WERI-Rb-1 (cell line): ENCODE data around the gene COBL.

Source experiments
- DNase-seq: peaks from one replicate; pipeline ENCODE4 v3.0.0-alpha.2; 2020
- H3K27ac ChIP-seq: fragments of 250-450 bp; sonication (Bioruptor Pico); 2 replicates; pipeline ENCODE4 v1.5.1; 2020; ENCODE audit warnings: mild to moderate bottlenecking, moderate library complexity
- H3K27me3 ChIP-seq: fragments of 250-450 bp; sonication (Bioruptor Pico); 2 replicates; pipeline ENCODE4 v1.5.1; 2021; ENCODE audit warnings: mild to moderate bottlenecking, low read depth, moderate library complexity; ENCODE audit not compliant: insufficient read depth, severe bottlenecking
- H3K36me3 ChIP-seq: fragments of 250-450 bp; sonication (Bioruptor Pico); 2 replicates; pipeline ENCODE4 v1.5.1; 2020; ENCODE audit warnings: mild to moderate bottlenecking, moderate library complexity
- H3K4me3 ChIP-seq: 2 replicates; pipeline ENCODE4 v1.5.1; 2011; ENCODE audit warnings: low read depth, mild to moderate bottlenecking, control low read depth, low read length
- H3K9me3 ChIP-seq: fragments of 250-450 bp; sonication (Bioruptor Pico); 2 replicates; pipeline ENCODE4 v1.5.1; 2021; ENCODE audit warnings: mild to moderate bottlenecking, moderate library complexity; ENCODE audit not compliant: severe bottlenecking
- TF ChIP-seq, protein P1 (sequence below): IDR thresholded peaks from 2 replicates; pipeline ENCODE4 v1.5.1; 2011; ENCODE audit warnings: low read depth, mild to moderate bottlenecking, control low read depth, inconsistent platforms, low read length

Gene COBL

GRCh38 chr7:51069411-51070083 lies 247.1 kb downstream of the COBL start:
- Histone ChIP-seq H3K4me3 (no peak overlapping the region), H3K27me3 (no peaks in the 10 kb centered on the region), H3K9me3 (no peaks in the 10 kb centered on the region), H3K27ac (no peak overlapping the region), H3K36me3 (peaks cover 12% of the 10 kb centered on the region)
- TF ChIP-seq, protein P1, sequence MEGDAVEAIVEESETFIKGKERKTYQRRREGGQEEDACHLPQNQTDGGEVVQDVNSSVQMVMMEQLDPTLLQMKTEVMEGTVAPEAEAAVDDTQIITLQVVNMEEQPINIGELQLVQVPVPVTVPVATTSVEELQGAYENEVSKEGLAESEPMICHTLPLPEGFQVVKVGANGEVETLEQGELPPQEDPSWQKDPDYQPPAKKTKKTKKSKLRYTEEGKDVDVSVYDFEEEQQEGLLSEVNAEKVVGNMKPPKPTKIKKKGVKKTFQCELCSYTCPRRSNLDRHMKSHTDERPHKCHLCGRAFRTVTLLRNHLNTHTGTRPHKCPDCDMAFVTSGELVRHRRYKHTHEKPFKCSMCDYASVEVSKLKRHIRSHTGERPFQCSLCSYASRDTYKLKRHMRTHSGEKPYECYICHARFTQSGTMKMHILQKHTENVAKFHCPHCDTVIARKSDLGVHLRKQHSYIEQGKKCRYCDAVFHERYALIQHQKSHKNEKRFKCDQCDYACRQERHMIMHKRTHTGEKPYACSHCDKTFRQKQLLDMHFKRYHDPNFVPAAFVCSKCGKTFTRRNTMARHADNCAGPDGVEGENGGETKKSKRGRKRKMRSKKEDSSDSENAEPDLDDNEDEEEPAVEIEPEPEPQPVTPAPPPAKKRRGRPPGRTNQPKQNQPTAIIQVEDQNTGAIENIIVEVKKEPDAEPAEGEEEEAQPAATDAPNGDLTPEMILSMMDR, result no peak
- DNase-seq, result no peak

- no peaks in the 10 kb centered on the region for H3K9me3 ChIP-seq
- no peak for DNase-seq
- peaks cover 14% of the 10 kb centered on the region for H3K36me3 ChIP-seq
These were observed 248.2 kb downstream of the COBL start for GRCh38 chr7:51068401-51068800.

DNA sequence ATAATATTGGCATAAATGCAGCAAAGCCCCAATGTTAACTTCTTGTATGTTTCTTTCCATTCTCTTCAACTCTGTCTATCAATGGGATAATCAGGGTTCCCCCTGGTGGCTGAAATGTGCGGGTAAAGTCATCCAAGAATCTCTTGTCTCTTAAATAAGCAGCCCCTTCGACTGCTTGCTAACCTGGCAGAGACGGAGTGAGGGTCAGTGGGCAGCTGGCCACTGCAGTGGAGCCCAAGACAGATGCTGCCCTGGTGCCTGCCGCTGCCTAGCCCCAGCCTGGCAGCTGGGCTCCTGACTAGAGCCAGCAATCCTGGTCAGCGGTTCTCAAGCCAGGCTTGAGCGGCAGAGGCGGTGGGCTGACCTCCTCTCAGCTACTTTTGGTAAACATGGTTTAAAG lies 248.9 kb downstream of the COBL start:
- Histone ChIP-seq H3K27me3 (no peaks in the 10 kb centered on the region), H3K27ac (no peak overlapping the region), H3K36me3 (peaks cover 14% of the 10 kb centered on the region), H3K4me3 (no peak overlapping the region), H3K9me3 (no peaks in the 10 kb centered on the region)
- DNase-seq, result peak; percentile 57
- TF ChIP-seq, protein P1, result peak; percentile 70

More at GRCh38 chr7:51068401-51068800, 248.2 kb downstream of the COBL start:
- H3K4me3 ChIP-seq, result no peak overlapping the region
- TF ChIP-seq, protein P1, result no peak
- H3K27ac ChIP-seq, result no peak overlapping the region
- H3K27me3 ChIP-seq, result no peaks in the 10 kb centered on the region

GRCh38 chr7:51067258-51067657 lies 249.4 kb downstream of the COBL start:
- no peak for DNase-seq
- TF ChIP-seq, protein P1, result no peak
- H3K27ac ChIP-seq, result no peak overlapping the region
- no peak overlapping the region for H3K4me3 ChIP-seq
- no peaks in the 10 kb centered on the region for H3K27me3 ChIP-seq
- peaks cover 18% of the 10 kb centered on the region for H3K36me3 ChIP-seq
- H3K9me3 ChIP-seq, result no peaks in the 10 kb centered on the region

GRCh38 chr7:51066405-51066882 lies 250.2 kb downstream of the COBL start:
- Histone ChIP-seq H3K27ac (no peak overlapping the region), H3K36me3 (peaks cover 21% of the 10 kb centered on the region), H3K4me3 (no peak overlapping the region), H3K9me3 (no peaks in the 10 kb centered on the region), H3K27me3 (no peaks in the 10 kb centered on the region)
- TF ChIP-seq, protein P1, result no peak
- DNase-seq, result no peak

GRCh38 chr7:51065766-51066165 lies 250.8 kb downstream of the COBL start:
- H3K4me3 ChIP-seq, result no peak overlapping the region
- TF ChIP-seq, protein P1, result no peak
- H3K36me3 ChIP-seq, result peaks cover 25% of the 10 kb centered on the region
- H3K27me3 ChIP-seq, result no peaks in the 10 kb centered on the region
- no peak for DNase-seq
- H3K9me3 ChIP-seq, result no peaks in the 10 kb centered on the region
- H3K27ac ChIP-seq, result no peak overlapping the region
